ENCODE results near the gene ADSS1. TPM values are rescaled to one million over a fixed set of nuclear protein-coding genes. Genes with fewer than 3 reads are reported as not detected.

The ADSS1 gene
- total RNA-seq, 1 experiment from 2014 or later = 0.52 TPM

DNA sequence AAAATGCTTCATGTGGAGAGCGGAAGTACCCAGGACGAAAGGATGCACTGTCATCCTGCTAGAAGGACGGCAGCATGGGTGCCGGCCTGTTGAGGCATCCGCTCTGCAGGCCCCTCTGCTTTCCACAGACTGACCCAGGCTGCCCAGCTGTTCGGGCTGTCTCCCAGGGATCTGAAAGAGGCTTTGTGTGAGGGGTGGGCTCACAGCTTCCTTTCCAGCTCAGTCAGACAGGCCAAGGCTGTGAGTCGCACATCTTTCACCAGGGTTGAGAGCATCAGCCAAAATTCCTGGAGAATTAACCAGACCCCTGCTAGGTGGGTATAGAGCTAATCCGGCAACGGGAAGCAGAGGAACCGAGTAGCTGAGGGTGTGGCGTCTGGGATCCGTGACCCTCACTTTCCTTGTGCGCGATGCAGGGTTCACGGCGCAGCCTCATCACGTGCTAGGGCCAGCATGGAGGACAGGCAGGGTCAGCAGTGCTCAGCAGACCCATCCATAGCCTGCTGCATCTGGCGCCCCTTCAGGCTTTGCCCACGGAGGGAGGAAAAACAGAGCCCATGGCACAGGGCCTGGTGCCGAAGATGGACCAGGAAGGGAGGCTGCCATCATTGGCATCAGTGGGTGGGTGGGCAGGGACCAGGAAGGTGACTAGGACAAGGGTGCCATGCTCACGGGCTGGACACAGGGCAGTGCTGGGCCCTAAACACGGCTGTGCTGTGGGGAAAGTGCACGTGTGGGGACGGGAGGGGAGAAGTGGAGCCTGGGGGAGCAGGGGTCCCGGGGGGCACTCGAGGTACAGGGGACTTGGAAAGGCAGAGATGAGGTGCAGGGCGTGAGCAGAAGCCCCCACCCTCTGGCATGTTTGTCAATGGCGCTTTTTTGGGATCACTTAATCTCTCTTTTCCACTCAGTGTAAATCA, 19.7 kb downstream of the ADSS1 start:
- no peak for TF ChIP-seq EZH2 (IDR thresholded peaks at IDR 0.05; ENCODE audit: borderline replicate concordance, low read depth, low read length, poor library complexity, severe bottlenecking)
- TF ChIP-seq, protein P1, sequence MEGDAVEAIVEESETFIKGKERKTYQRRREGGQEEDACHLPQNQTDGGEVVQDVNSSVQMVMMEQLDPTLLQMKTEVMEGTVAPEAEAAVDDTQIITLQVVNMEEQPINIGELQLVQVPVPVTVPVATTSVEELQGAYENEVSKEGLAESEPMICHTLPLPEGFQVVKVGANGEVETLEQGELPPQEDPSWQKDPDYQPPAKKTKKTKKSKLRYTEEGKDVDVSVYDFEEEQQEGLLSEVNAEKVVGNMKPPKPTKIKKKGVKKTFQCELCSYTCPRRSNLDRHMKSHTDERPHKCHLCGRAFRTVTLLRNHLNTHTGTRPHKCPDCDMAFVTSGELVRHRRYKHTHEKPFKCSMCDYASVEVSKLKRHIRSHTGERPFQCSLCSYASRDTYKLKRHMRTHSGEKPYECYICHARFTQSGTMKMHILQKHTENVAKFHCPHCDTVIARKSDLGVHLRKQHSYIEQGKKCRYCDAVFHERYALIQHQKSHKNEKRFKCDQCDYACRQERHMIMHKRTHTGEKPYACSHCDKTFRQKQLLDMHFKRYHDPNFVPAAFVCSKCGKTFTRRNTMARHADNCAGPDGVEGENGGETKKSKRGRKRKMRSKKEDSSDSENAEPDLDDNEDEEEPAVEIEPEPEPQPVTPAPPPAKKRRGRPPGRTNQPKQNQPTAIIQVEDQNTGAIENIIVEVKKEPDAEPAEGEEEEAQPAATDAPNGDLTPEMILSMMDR (conservative IDR thresholded peaks at IDR 0.05; ENCODE audit: low read depth, low read length) = no peak
- no TSS peak for BruUV-seq (replicated peaks)
- Histone ChIP-seq H3K4me3 (ENCODE audit: low read depth, low read length, poor library complexity, severe bottlenecking) (no peak overlapping the region), H3K27me3 (replicated peaks; ENCODE audit: insufficient read depth, low read depth, low read length, poor library complexity) (no peaks in the 10 kb centered on the region), H3K4me1 (ENCODE audit: insufficient read depth, low read length, poor library complexity, severe bottlenecking) (no peaks in the 10 kb centered on the region), H3K36me3 (ENCODE audit: insufficient read depth, low read length, poor library complexity, severe bottlenecking) (no peaks in the 10 kb centered on the region), H3K9me3 (ENCODE audit: low read depth, low read length, poor library complexity, severe bottlenecking) (no peaks in the 10 kb centered on the region), H3K27ac (ENCODE audit: low read depth, low read length, poor library complexity, severe bottlenecking) (no peak overlapping the region)
- intact Hi-C loops (cut with micrococcal nuclease; ENCODE audit: unreplicated experiment) = no loop called here
- POLR2A ChIA-PET (ENCODE audit: low non-redundant PET) = no interaction called here
- no peak for DNase-seq (ENCODE audit: low spot score)
- CTCF ChIA-PET = no interaction called here

DNA sequence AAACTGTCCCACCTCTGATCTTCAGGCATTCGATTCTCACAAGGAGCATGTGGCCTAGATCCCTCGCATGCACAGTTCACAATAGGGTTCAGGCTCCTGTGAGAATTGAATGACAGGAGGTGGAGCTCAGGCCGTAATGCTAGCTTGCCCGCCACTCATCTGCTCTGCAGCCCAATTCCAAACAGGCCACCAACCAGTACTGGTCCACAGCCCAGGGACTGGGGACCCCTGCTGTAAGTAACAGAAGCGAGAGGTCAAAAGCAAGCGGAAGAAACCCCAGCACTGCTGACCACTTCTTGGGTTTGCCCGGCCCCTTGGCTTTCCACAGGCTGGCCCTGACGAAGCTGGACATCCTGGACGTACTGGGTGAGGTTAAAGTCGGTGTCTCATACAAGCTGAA, 20.5 kb downstream of the ADSS1 start:
- H3K27me3 ChIP-seq (replicated peaks; ENCODE audit: insufficient read depth, low read depth, low read length, poor library complexity) = no peaks in the 10 kb centered on the region
- TF ChIP-seq, protein P1 (conservative IDR thresholded peaks at IDR 0.05; ENCODE audit: low read depth, low read length) = no peak
- no peak for TF ChIP-seq EZH2 (IDR thresholded peaks at IDR 0.05; ENCODE audit: borderline replicate concordance, low read depth, low read length, poor library complexity, severe bottlenecking)
- H3K4me1 ChIP-seq (ENCODE audit: insufficient read depth, low read length, poor library complexity, severe bottlenecking) = no peaks in the 10 kb centered on the region
- H3K36me3 ChIP-seq (ENCODE audit: insufficient read depth, low read length, poor library complexity, severe bottlenecking) = no peaks in the 10 kb centered on the region
- intact Hi-C loops (cut with micrococcal nuclease; ENCODE audit: unreplicated experiment) = no loop called here
- no TSS peak for BruUV-seq (replicated peaks)
- H3K9me3 ChIP-seq (ENCODE audit: low read depth, low read length, poor library complexity, severe bottlenecking) = no peaks in the 10 kb centered on the region
- no peak overlapping the region for H3K4me3 ChIP-seq (ENCODE audit: low read depth, low read length, poor library complexity, severe bottlenecking)
- DNase-seq (ENCODE audit: low spot score) = no peak
- POLR2A ChIA-PET (ENCODE audit: low non-redundant PET) = no interaction called here
- no peak overlapping the region for H3K27ac ChIP-seq (ENCODE audit: low read depth, low read length, poor library complexity, severe bottlenecking)
- CTCF ChIA-PET = no interaction called here

DNA sequence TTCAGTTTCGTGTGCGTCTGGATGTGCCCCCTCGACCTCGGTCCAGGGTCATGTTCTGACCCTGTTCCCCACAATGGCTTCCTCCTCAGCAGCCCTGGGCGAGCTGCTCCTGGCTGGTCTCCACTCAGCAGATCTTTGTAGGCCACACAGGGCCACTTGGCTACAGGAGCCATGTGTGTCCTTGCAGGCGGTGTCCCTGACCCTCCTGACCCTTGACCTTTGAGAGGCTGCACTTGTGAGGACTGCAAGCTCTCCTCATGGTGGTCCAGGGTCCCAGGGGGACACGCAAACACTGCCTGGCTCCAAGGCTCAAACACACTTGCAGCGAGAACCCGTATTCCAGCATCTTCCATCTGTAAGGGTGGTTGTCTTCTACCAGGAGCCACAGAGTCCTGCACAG, 21.4 kb downstream of the ADSS1 start:
- intact Hi-C loops (cut with micrococcal nuclease; ENCODE audit: unreplicated experiment) = no loop called here
- CTCF ChIA-PET = no interaction called here
- POLR2A ChIA-PET (ENCODE audit: low non-redundant PET) = no interaction called here

More for the DNA sequence above, 21.4 kb downstream of the ADSS1 start:
- Histone ChIP-seq H3K4me1 (ENCODE audit: insufficient read depth, low read length, poor library complexity, severe bottlenecking) (no peaks in the 10 kb centered on the region), H3K36me3 (ENCODE audit: insufficient read depth, low read length, poor library complexity, severe bottlenecking) (no peaks in the 10 kb centered on the region), H3K9me3 (ENCODE audit: low read depth, low read length, poor library complexity, severe bottlenecking) (no peaks in the 10 kb centered on the region), H3K27me3 (replicated peaks; ENCODE audit: insufficient read depth, low read depth, low read length, poor library complexity) (no peaks in the 10 kb centered on the region), H3K27ac (ENCODE audit: low read depth, low read length, poor library complexity, severe bottlenecking) (no peak overlapping the region), H3K4me3 (ENCODE audit: low read depth, low read length, poor library complexity, severe bottlenecking) (no peak overlapping the region)
- no TSS peak for BruUV-seq (replicated peaks)
- TF ChIP-seq, protein P1 (conservative IDR thresholded peaks at IDR 0.05; ENCODE audit: low read depth, low read length) = no peak
- TF ChIP-seq EZH2 (IDR thresholded peaks at IDR 0.05; ENCODE audit: borderline replicate concordance, low read depth, low read length, poor library complexity, severe bottlenecking) = no peak
- no peak for DNase-seq (ENCODE audit: low spot score)
